Activated T-cell treated with anti-CD3 and anti-CD28 coated beads for 24 hours (primary cell): ENCODE results near the gene TCN1.
"Not testable (repeated sequence)": the region's sequence is repeated elsewhere in the genome, so short reads cannot be mapped to it uniquely, and the experiment has no call there.

Experiments
- DNase-seq: peaks from one replicate; pipeline ENCODE4 v3.0.0-alpha.2; 2020; ENCODE audit warnings: low read depth

Gene TCN1

DNA sequence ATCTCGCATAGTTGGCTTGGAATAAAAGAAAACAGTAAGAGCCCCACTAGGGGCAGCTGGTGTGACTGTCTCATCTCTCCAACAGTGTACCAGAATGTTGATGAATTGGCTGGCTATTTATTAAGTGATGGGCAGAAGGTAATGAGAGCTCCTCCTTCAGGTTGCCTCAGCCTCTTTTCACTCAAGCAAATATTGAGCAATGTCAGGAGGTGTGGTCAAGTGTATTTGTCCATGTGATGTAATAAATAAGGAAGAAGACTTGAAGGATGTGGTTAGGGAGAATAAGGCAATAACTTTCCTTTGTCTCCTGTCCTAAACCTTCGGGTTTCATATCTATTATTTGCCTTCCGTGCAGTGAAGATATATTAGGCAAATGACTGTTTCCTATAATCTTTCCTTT is at the start of gene TCN1:
Gene TCN1 (minus strand): TSS at position 91 of the 400 bp plus-strand sequence. CDS start 17 bp downstream, at position 74.
- no peak for DNase-seq

DNA sequence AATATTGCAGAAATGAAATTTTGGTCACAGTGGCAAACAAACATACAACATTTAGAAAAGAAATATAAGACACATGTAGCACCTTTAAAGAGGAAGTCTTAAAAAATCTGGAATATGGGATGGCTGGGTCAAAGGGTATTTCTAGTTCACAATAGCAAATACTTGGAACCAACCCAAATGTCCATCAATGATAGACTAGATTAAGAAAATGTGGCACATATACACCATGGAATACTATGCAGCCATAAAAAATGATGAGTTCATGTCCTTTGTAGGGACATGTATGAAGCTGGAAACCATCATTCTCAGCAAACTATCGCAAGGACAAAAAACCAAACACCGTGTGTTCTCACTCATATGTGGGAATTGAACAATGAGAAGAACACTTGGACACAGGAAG is 37.3 kb upstream of the TCN1 start:
- DNase-seq, result not testable (repeated sequence)

GRCh38 chr11:59901306-59901705 is 35.0 kb upstream of the TCN1 start:
- DNase-seq, result no peak

DNA sequence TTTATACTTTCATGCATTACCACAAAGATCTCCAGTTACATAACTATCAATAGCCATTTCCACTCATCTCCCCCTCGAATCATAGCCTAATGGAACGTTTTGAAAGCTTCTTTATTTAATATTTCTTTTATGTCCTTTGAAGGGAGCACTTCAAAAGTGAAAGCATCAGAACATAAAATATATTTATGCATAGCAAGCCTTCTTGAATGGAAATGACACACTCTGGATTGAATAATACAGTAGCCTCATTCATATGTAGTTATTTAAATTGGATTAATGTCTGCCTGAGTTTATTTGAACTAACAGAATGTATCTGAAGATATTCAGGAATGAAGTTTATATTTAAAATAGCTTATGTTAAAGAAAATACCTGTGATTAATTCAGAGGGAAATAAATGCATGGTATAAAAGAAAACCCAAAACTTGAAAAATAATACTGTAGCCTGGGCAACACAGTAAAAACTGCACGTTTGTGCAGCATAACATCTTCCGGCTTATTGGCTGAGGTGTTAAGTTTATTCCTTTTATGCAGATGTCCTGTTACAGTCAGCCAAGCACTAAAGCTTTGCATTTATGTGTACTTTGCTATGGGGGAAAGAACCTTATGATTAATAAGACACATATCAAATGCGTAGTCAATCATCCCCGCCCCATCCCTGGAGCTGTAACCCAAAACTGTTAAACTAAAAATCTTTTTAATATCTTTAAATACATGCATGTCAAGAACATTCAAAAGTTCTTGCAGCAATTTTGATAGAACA is 34.3 kb upstream of the TCN1 start:
- no peak for DNase-seq

DNA sequence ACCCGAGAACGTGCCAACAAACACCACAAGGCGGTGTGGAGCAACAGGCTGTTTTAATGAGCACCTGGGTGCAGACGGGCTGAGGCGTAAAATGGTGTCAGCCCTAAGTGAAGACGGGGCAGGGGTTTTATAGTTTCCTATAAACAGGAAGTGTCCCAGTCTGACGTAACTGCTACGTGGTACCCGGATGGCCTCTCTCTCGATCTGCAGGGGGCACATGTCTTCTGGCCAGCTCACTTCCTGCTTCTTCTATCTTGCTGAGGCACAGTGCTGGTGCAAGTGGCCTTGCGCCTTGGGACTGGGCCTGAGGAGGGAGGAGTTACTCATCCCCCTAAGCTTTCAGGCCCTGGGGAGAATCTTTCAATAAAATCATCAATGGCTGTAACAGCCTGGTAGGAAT is 33.2 kb upstream of the TCN1 start:
- DNase-seq, result no peak

DNA sequence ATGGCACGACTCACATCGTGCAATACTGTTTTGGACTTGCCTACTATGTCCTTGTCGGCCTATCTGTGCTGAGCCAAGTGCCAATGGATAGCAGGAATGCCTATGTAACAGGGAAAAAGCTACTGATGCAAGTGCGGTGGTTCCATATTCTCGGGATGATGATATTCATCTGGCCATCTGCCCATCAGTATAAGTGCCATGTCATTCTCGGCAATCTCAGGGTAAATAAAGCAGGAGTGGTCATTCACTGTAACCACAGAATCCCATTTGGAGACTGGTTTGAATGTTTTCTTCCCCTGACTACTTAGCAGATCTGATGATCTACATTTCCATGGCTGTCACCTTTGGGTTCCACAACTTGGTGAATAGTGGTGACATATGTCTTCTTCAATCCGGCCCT is 32.4 kb upstream of the TCN1 start:
- DNase-seq, result no peak

DNA sequence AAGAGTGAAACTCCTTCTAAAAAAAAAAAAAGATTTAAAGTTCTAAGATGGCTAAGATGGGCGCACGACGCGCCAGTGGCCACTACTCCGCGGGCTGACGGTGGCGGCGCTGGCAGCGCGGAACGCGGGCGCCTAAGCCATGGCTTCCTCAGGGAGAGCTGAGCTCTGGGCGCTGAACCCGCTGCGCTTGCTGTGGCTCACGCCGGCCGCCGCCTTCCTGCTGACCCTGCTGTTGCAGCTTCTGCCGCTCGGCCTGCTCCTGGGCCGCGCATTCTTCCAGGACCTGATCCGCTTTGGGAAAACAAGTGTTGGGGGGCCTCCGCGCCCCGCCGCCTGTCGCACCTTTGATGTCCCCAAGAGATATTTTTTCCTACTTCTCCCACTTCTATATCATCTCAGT is 31.8 kb upstream of the TCN1 start:
- DNase-seq, result no peak

- no peak for DNase-seq
Measured at GRCh38 chr11:59894616-59895015, 28.3 kb upstream of the TCN1 start.

GRCh38 chr11:59891781-59892181 is 25.5 kb upstream of the TCN1 start:
- DNase-seq, result no peak

- not testable (repeated sequence) for DNase-seq
Measured at GRCh38 chr11:59887156-59887555, 20.9 kb upstream of the TCN1 start.

- DNase-seq, result no peak
Measured at GRCh38 chr11:59883597-59883996, 17.3 kb upstream of the TCN1 start.

- no peak for DNase-seq
Measured at GRCh38 chr11:59879567-59879966, 13.3 kb upstream of the TCN1 start.

GRCh38 chr11:59878575-59878974 is 12.3 kb upstream of the TCN1 start, which contains the start of gene OOSP3:
OOSP3 (plus strand) TSS chr11:59878782; CDS start chr11:59878809, 27 bp downstream.
- DNase-seq, result no peak

DNA sequence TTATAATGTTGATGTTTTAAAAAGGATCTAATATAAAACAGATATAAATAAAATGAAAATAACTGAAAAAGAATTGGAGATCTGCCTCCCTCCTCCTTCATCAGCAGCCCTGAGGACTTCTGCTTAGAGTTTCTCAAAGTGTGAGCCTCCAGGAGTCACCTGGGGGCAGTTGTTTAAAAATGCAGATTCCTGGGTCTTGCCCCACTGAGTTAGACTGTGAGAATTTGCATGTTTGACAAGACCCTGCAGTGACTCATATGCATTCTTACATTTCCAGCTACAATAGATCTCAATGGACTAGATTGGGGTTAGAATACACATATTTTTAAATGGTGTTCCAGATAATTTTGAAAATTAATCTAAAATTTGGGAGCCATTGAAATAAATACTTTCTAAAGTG is 11.5 kb upstream of the TCN1 start:
- no peak for DNase-seq

- DNase-seq, result no peak
Measured at GRCh38 chr11:59877325-59877724, 11.0 kb upstream of the TCN1 start.

GRCh38 chr11:59875856-59876519 is 9.7 kb upstream of the TCN1 start:
- DNase-seq, result no peak

DNA sequence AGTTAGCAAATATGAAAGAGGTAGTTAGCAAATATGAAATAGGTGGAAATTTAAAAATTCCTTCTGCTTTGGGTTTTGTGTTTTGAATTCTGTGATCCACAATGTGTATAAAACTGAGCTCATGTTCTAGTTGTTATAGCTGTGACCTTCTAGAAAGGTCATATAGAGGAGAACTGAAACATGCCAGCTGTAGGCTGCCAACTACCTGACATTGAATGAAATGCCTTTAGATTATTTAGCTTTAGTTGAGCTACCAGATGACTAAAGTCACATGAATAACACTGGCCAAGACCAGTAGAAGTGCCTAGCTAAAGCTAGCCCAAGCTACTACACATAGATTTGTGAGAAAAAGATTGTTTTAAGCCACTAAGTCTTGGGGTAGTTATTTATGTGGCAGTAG is 5.8 kb upstream of the TCN1 start:
- DNase-seq, result no peak

GRCh38 chr11:59867946-59868345 is 1.7 kb upstream of the TCN1 start:
- DNase-seq, result no peak

GRCh38 chr11:59866836-59867235 is 549 bp upstream of the TCN1 start:
- no peak for DNase-seq

DNA sequence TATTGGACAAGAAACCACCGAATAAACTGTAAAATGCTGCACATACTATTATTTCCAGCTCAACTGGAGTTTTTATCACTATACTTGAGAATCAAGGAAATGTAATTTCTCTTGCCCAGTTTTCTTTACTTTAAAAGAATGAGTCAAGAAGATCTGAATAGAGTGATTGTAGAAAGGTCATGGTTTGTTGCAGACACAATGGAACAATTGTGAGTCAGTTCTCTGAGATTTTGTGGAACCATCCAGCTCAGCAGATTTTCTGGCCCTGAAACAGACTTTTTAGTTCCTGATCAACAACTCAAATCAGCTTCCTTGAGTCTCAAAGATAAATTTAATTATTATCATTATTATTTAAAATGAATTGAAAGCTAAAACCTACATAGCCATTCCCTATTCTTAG is 1.3 kb downstream of the TCN1 start:
- no peak for DNase-seq

DNA sequence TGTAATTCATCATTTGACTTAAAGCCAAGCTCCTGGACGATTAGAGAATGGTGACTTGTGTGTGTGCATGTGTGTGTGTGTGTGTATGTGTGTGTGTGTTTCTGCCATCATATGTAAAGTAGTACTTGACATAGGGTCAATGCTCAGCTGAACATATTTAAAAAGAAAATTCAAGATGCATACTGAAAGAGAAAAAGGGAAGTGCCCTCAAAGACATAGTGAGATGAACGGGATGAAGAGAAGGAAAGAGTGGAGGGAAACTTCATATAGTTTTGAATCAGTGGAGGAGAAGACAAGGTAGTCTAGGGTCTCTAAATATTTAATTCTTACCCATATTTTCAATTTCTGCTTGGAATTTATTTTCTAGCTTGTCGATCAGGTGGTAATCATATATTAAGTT is 4.0 kb downstream of the TCN1 start:
- no peak for DNase-seq

DNA sequence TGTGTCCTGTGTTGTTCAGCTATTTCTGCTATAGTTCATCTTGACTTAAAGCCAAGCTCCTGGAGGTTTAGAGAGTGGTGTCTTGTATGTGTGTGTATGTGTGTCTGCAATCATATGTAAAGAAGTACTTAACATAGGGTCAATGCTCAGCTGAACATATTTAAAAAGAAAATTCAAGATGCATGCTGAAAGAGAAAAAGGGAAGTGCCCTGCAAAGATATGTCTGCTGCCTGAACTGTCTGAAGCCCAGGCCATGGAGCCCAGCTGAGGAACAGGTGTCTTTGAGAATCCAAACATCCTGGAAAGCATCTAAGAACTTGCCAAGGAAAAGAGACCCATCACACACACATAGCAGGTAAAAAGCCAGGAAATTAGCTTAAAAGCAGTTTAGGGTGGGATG is 6.6 kb downstream of the TCN1 start:
- no peak for DNase-seq
